Stimulated activated memory B cell treated with anti-CD40 and anti-IgM and Interleukin-4, amounts not matched to agents 10 μg/mL and 1 μg/mL and 100 μg/mL, for 72 hours (primary cell): Measurements from ENCODE around the gene TTC3.

Source experiments
- ATAC-seq: fragments of 150-1000 bp; cut with Tn5 transposase; 2 replicates; pipeline ENCODE4 v1.10.0; 2021
- H3K27ac Mint-ChIP-seq: one replicate; pipeline ENCODE4 v1.8.0; 2022; ENCODE audit warnings: mild to moderate bottlenecking, mixed read lengths
- H3K27me3 Mint-ChIP-seq: one replicate; pipeline ENCODE4 v1.8.0; 2022; ENCODE audit warnings: mixed read lengths
- H3K36me3 Mint-ChIP-seq: one replicate; pipeline ENCODE4 v1.8.0; 2022; ENCODE audit warnings: mixed read lengths
- H3K4me1 Mint-ChIP-seq: one replicate; pipeline ENCODE4 v1.8.0; 2022; ENCODE audit warnings: mixed read lengths
- H3K4me3 Mint-ChIP-seq: one replicate; pipeline ENCODE4 v1.8.0; 2022; ENCODE audit warnings: mild to moderate bottlenecking, moderate library complexity, mixed read lengths
- H3K9me3 Mint-ChIP-seq: one replicate; pipeline ENCODE4 v1.8.0; 2022; ENCODE audit warnings: mixed read lengths

TTC3 gene

DNA sequence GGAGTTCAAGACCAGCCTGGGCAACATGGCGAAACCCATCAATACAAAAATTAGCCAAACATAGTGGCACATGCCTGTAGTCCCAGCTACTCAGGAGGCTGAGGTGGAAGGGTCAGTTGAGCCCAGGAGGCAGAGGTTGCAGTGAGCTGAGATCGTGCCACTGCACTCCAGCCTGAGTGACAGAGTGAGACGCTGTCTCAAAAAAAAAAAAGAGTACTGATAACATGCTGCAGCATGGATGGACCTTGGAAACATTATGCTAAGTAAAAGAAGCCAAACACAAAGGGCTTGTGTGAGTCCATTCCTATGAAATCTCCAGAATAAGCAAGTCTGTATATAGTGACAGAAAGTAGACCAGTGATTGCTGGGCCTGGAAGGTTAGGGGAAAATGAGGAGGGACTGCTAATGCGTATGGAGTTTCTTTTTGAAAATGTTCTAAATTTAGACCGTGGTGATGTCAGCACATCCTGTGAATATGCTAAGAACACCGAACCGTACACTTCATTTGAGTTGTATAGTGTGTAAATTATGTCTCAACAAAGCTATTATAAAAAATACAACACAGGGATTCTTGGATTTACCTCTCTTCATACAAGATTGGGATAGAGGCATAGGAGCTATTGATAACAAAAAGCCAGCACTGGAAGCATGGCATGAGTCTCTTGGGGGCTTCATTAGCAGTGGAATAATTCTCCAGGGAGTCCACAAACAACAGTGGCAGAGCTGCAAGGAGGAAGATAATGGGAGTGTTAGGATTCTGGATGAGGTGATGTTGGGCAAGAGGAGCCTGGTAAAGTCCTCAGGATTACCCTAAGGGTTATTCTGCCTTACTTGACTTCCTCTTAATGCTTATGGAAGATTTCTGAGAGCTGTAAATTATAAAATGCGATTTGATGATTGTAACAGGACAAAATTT, 73.5 kb downstream of the TTC3 start:
- H3K4me3 Mint-ChIP-seq, result no peak overlapping the region
- H3K9me3 Mint-ChIP-seq, result no peaks in the 10 kb centered on the region
- H3K27ac Mint-ChIP-seq, result peak overlapping the region; percentile 46
- no peak for ATAC-seq
- peaks cover 69% of the 10 kb centered on the region for H3K36me3 Mint-ChIP-seq
- no peaks in the 10 kb centered on the region for H3K27me3 Mint-ChIP-seq
- peaks cover 14% of the 10 kb centered on the region for H3K4me1 Mint-ChIP-seq

DNA sequence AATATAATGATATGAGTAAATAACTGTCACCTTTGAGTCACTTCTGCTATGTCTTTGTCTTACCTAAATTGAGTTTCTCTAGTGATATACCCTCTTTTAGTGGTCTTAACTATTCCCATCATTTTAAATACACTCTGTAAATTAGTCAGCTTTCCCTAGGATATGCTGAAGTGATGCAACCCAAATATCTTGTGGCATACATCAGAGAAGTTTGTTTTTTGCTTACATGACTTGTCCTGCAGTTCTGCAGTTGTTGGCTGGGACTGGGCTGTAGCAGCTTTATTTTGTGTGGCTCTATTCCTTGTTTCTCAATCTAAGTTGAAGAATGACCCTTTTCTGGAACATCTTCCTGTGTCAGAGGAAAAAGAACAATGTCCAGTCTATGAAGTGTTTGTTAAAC, 76.4 kb downstream of the TTC3 start:
- Mint-ChIP-seq H3K4me3 (no peak overlapping the region), H3K27me3 (no peaks in the 10 kb centered on the region), H3K9me3 (no peaks in the 10 kb centered on the region), H3K27ac (no peak overlapping the region), H3K36me3 (peaks cover 63% of the 10 kb centered on the region), H3K4me1 (peaks cover 14% of the 10 kb centered on the region)
- ATAC-seq, result no peak

DNA sequence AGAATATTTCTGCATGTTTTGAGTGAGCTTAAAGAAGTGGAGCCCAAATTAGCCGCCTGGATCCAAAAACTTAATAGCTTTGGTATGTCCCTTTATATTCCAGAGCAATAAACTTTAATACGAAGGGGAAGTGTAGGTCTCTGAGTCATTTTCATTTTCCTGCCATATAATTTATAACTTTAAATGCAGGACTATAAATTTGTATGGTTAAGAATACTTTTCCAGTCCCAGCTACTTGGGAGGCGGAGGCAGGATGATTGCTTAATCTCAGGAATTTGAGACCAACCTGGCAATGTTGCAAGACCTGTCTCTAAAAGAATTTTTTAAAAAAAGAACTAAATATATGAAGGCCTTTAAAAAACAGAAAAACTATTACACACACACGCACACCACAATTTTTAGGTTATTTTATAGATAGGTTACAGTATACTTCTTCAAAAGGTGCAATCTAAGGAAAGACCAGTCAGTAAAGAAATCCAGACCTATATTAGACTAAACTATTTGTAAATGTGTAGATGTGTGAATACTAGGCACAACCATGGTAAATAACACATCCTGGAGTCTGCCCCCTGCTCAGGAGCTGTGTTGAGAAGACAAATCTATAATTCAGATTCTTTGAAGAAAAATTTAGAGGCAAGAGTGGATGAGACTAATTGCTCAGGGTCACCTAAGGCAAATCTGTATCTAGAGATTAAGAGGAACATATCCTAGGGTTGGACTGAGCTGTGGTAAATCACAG, 80.3 kb downstream of the TTC3 start:
- Mint-ChIP-seq H3K27ac (no peak overlapping the region), H3K9me3 (no peaks in the 10 kb centered on the region), H3K27me3 (no peaks in the 10 kb centered on the region), H3K4me3 (no peak overlapping the region), H3K36me3 (peaks cover 58% of the 10 kb centered on the region), H3K4me1 (peaks cover 3% of the 10 kb centered on the region)
- no peak for ATAC-seq

DNA sequence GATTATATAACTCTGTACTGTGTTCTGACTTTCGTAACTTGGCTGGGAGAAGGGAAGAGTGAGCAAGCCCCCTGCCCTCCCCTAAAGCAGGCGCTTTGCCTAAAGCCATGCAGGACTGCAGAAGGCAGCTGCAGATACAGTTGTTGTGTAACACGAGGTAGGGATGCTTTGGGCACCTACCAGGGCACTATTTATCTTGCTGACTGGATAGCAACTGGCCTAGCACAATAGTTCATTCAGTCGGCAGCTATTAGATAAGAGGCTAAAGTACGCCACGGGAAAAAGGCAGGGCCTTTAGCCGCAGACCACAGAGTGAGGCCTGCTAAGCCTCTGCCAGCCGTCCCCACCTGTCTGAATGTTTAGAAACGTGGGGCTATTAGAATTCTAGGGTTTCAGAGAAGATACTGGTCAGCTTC, 80.9 kb downstream of the TTC3 start:
- H3K27me3 Mint-ChIP-seq, result no peaks in the 10 kb centered on the region
- H3K4me3 Mint-ChIP-seq, result no peak overlapping the region
- H3K4me1 Mint-ChIP-seq, result peaks cover 9% of the 10 kb centered on the region
- H3K36me3 Mint-ChIP-seq, result peaks cover 64% of the 10 kb centered on the region
- no peak overlapping the region for H3K27ac Mint-ChIP-seq
- ATAC-seq, result no peak
- H3K9me3 Mint-ChIP-seq, result no peaks in the 10 kb centered on the region

DNA sequence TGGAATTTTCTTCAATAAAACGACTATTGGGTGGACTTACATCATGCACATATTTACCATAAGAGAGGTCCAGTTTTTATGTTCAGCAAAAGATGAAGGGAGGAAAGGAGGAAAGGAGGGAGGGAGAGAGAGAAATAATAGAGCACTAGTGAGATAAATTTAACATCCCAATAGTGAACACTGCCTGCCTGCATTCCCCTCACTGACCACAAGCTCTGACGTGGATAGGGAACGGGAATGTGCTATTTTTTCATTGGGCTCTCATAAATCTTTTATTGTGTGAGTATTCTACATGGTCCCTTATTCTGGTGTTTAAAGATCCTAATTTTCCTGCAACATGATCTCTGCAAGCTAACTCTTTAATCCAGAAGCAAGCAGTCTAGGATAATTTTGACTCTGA, 82.1 kb downstream of the TTC3 start:
- H3K36me3 Mint-ChIP-seq, result peaks cover 69% of the 10 kb centered on the region
- ATAC-seq, result no peak
- H3K4me3 Mint-ChIP-seq, result no peak overlapping the region
- no peaks in the 10 kb centered on the region for H3K9me3 Mint-ChIP-seq
- H3K27ac Mint-ChIP-seq, result no peak overlapping the region
- peaks cover 14% of the 10 kb centered on the region for H3K4me1 Mint-ChIP-seq
- H3K27me3 Mint-ChIP-seq, result no peaks in the 10 kb centered on the region

DNA sequence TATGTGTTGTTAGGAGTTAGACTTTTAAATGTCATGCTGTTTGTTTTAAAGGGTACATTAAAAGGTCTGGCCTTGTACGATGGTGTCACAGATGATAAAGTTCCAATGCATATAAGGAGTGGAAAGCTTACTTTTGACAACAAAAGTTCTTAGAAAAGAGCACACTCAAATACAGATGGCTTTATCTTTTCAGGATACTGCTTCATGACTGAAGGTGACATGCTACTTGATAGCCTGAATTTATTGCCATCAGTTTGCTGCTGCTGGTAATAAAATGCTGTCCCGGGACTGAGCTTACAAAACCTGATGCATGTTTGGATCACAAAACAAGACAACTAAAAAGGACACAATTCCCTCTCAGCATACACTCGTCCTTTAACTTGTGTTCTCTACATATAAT, 84.9 kb downstream of the TTC3 start:
- Mint-ChIP-seq H3K36me3 (peaks cover 64% of the 10 kb centered on the region), H3K27ac (peak overlapping the region; percentile 46), H3K9me3 (no peaks in the 10 kb centered on the region), H3K4me1 (peaks cover 14% of the 10 kb centered on the region), H3K27me3 (no peaks in the 10 kb centered on the region), H3K4me3 (no peak overlapping the region)
- ATAC-seq, result no peak

DNA sequence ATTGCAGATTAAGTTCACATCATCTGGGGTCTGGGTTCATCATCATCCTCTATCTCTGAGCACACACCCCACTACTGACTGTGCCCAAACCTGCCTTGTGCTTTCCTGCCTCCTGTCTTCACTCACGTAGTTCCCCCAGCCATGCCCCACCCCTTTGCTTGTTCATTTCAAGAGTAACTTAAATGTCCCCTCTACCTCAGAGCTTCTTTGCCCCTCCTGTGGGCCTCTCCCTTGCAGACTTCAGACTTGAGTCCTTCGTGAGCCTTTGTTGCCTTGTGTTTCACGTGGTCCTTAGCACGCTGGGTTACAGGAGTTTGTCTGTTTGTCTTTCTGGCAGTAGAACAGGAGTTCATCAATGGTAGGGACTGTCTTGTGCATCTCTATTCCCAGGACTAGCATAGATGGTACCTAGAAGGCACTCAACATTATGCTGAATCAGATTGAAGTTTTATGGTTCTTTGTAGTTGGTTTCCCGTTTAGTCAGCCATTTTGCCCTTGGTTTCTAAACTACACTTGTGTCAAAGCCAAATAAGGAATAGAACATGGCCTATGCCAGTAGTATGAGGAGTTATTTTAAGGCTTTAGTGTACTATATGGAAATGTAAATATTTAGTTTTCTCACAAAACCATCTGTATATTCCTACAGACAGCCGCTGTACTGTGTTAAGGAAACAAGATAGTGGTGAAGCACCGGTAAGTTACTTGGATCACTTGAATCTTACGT, 86.2 kb downstream of the TTC3 start:
- no peak overlapping the region for H3K4me3 Mint-ChIP-seq
- no peaks in the 10 kb centered on the region for H3K9me3 Mint-ChIP-seq
- peaks cover 14% of the 10 kb centered on the region for H3K4me1 Mint-ChIP-seq
- peak overlapping the region; percentile 54 for H3K27ac Mint-ChIP-seq
- ATAC-seq, result peak; percentile 94
- peaks cover 66% of the 10 kb centered on the region for H3K36me3 Mint-ChIP-seq
- no peaks in the 10 kb centered on the region for H3K27me3 Mint-ChIP-seq

DNA sequence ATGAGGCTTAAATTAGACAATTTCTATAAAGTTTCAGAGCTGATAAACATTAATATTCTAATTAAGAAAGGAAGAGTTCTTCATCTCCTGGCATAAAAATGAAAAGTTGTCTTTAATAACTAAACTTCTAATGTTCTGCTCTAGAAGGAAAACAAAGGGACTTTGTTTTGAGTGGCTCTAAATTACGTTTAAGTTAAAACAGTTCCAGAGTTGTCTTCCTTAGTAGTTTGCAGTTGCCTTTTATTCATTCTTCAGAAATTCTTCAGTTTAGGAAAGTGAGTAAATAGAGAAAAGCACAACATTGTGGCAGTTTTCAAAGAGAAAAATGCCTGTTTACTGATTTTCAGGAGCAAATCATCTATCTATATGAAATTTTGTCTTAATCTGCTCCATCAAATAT, 86.9 kb downstream of the TTC3 start:
- no peak for ATAC-seq
- peaks cover 59% of the 10 kb centered on the region for H3K36me3 Mint-ChIP-seq
- no peaks in the 10 kb centered on the region for H3K9me3 Mint-ChIP-seq
- no peaks in the 10 kb centered on the region for H3K27me3 Mint-ChIP-seq
- no peak overlapping the region for H3K27ac Mint-ChIP-seq
- peaks cover 14% of the 10 kb centered on the region for H3K4me1 Mint-ChIP-seq
- no peak overlapping the region for H3K4me3 Mint-ChIP-seq

DNA sequence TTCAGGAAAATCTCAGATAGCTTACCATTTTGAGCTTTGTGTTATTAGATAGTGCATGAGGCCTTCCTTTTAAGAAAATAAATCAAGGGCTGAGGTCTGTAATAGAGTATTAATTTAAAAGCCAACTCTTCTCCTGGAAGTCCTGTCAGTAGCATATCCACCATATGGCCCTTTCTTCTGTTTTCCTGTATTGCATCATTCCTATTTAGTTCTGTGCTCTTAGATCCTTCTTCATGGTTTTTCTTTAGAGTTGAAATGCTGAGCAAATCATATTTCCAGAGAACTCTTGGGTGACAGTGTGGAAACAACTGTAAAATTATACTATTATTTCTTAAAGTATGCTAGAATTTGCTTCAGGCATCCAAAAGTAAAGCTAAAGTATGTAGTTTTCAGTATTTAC, 91.7 kb downstream of the TTC3 start:
- ATAC-seq, result no peak
- Mint-ChIP-seq H3K27ac (no peak overlapping the region), H3K9me3 (no peaks in the 10 kb centered on the region), H3K4me3 (no peak overlapping the region), H3K4me1 (no peaks in the 10 kb centered on the region), H3K36me3 (peaks cover 42% of the 10 kb centered on the region), H3K27me3 (no peaks in the 10 kb centered on the region)

DNA sequence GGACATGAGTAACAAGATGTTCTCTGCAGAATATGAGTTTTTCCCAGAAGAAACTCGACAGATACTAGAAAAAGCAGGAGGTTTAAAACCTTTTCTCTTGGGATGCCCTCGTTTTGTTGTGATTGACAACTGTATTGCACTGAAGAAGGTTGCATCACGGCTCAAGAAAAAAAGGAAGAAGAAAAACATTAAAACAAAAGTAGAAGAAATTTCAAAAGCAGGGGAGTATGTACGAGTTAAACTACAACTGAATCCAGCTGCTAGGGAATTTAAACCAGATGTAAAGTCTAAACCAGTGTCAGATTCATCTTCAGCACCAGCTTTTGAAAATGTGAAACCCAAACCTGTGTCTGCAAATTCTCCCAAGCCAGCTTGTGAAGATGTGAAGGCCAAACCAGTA, 92.5 kb downstream of the TTC3 start:
- ATAC-seq, result no peak
- Mint-ChIP-seq H3K36me3 (peaks cover 48% of the 10 kb centered on the region), H3K9me3 (no peaks in the 10 kb centered on the region), H3K27me3 (no peaks in the 10 kb centered on the region), H3K4me1 (no peaks in the 10 kb centered on the region), H3K4me3 (no peak overlapping the region), H3K27ac (no peak overlapping the region)

DNA sequence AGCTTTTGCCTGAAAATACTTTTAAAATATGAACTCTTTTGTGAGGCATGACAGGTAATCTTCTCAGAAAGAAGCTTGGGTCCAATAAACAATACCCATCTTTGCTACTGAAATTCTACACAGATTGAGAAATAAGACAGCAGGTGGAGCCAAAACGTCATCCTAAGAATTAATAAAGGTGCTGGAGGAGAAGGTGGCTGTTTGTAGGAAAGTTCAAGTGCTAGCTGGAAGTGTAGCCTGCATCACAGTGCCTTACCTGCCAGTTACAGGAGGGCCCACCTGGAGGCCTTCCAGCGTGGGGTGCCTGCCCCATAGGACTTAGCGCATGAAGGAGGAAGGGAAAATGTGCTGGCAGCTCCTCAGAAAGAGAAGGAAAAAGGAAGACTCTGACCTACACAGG, 93.7 kb downstream of the TTC3 start:
- Mint-ChIP-seq H3K36me3 (peaks cover 39% of the 10 kb centered on the region), H3K27me3 (no peaks in the 10 kb centered on the region), H3K4me3 (no peak overlapping the region), H3K4me1 (no peaks in the 10 kb centered on the region), H3K27ac (no peak overlapping the region), H3K9me3 (no peaks in the 10 kb centered on the region)
- no peak for ATAC-seq

DNA sequence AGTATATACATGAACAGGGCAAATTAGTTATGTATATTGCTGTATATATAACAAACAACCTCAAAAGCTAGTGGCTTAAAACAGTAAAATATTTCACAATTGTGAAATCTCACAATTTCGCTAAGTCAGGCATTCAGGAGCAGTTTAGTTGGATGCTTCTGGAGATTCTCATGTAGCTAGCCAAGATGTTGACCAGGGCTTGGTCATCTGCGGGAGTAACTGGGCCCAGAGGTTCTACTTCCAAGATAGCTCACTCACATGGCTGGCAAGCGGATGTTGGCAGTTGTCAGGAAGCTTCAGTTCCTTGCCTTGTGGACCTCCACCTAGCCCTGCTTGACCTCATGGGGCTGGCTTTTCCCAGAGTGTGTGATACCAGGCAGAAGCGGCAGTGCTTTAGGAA, 95.6 kb downstream of the TTC3 start:
- Mint-ChIP-seq H3K4me1 (no peaks in the 10 kb centered on the region), H3K27me3 (no peaks in the 10 kb centered on the region), H3K9me3 (no peaks in the 10 kb centered on the region), H3K36me3 (peaks cover 53% of the 10 kb centered on the region), H3K27ac (no peak overlapping the region), H3K4me3 (no peak overlapping the region)
- ATAC-seq, result no peak

DNA sequence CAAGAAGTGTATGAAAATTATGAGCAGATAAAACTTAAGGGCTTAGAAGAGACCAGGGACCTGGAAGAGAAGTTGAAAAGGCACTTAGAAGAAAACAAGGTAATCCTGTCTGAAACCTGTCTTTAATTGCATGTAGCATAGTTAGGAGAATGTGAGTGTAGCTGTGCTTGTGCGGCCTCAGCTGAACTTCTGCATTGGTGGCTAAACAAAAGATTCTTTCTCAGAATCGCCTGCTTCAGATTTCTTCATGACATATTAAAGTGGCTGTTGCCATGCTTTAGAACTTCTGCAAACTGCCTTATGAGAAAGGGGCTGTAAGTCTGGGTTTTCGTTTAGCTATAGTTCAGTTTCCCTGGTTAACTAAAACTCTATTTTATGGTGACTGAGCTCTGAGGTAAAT, 99.6 kb downstream of the TTC3 start:
- H3K36me3 Mint-ChIP-seq, result peaks cover 54% of the 10 kb centered on the region
- H3K9me3 Mint-ChIP-seq, result no peaks in the 10 kb centered on the region
- no peaks in the 10 kb centered on the region for H3K4me1 Mint-ChIP-seq
- no peak overlapping the region for H3K4me3 Mint-ChIP-seq
- no peak overlapping the region for H3K27ac Mint-ChIP-seq
- no peaks in the 10 kb centered on the region for H3K27me3 Mint-ChIP-seq
- no peak for ATAC-seq

DNA sequence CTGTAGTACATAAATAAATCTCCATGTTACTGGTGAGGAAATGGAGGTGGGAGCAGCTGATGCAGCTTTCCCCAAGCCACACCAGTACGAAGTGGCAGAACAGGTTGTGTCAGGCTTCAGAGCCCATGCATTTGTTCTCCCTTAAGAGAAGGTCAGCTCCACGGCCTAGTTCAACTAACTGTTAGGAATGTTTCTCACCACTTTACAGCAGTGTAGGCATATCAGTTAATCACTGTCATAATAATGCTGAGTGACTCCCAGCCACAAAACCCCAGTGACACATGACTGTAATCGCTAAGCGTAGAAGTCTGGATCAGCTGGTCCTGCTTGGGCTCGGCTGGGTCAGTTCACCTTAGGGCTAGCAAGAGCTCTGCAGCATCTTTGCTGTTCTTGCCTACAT, 103.7 kb downstream of the TTC3 start:
- no peaks in the 10 kb centered on the region for H3K4me1 Mint-ChIP-seq
- no peak overlapping the region for H3K4me3 Mint-ChIP-seq
- H3K9me3 Mint-ChIP-seq, result peaks cover 6% of the 10 kb centered on the region
- no peak overlapping the region for H3K27ac Mint-ChIP-seq
- ATAC-seq, result no peak
- H3K27me3 Mint-ChIP-seq, result no peaks in the 10 kb centered on the region
- H3K36me3 Mint-ChIP-seq, result peaks cover 71% of the 10 kb centered on the region

DNA sequence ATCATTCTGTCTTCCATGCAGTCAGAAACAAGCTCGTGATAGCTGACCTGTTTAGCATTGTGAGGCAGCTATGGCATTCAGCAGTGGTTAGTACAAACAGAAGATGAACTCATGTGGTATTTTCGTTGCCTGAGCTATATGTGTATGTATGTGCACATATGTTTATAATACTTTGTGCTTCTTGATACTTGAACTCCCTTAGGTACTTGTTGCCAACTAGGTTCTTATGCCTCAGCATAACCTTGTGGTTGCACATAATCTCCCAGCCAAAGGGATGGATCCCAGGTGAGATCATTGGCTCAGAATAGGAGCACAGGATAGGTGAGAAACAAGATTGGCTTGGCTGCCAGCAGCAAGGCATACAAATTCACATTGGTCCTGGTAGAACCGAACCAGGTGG, 108.0 kb downstream of the TTC3 start:
- no peaks in the 10 kb centered on the region for H3K27me3 Mint-ChIP-seq
- no peak overlapping the region for H3K4me3 Mint-ChIP-seq
- peaks cover 14% of the 10 kb centered on the region for H3K4me1 Mint-ChIP-seq
- H3K27ac Mint-ChIP-seq, result no peak overlapping the region
- peaks cover 6% of the 10 kb centered on the region for H3K9me3 Mint-ChIP-seq
- H3K36me3 Mint-ChIP-seq, result peaks cover 61% of the 10 kb centered on the region
- ATAC-seq, result no peak
